K562 (cell line): ENCODE results near the gene DPH6. TPM values are rescaled to one million over a fixed set of nuclear protein-coding genes. Genes with fewer than 3 reads are reported as not detected.
A peak's percentile ranks its signal among the peaks of the same experiment; 100 is the strongest.

Experiments used
- CBFA2T3 ChIP-seq: fragments of 450-650 bp; IDR thresholded peaks from 2 replicates; pipeline ENCODE4 v1.6.1; 2017
- CBX1 ChIP-seq: sonication (generic); IDR thresholded peaks from 2 replicates; pipeline ENCODE4 v1.6.1; 2016; ENCODE audit warnings: antibody characterized with exemption, low read depth, mild to moderate bottlenecking
- CC2D1A ChIP-seq: fragments of 450-650 bp; IDR thresholded peaks from 2 replicates; pipeline ENCODE4 v1.6.1; 2017; ENCODE audit warnings: mild to moderate bottlenecking
- DPF2 ChIP-seq: fragments of 450-650 bp; IDR thresholded peaks from 2 replicates; pipeline ENCODE4 v1.6.1; 2016
- HSF4 ChIP-seq: fragments of 250-450 bp; sonication (Bioruptor Pico); IDR thresholded peaks from 2 replicates; pipeline ENCODE4 v2.1.2; 2022; ENCODE audit warnings: mild to moderate bottlenecking, moderate library complexity, borderline replicate concordance
- MYC ChIP-seq, 2 experiments: fragments of 250-450 bp in 1 of 2; sonication (Bioruptor Pico) in 1 of 2; IDR thresholded peaks; 2 replicates each; pipeline versions ENCODE4 v1.5.1 to v1.6.1; 2012 to 2021; ENCODE audit warnings: low read depth in 2 of 2, borderline replicate concordance in 1 of 2, improper control_type of control experiment in 1 of 2, low read length in 1 of 2, mild to moderate bottlenecking in 1 of 2, moderate library complexity in 1 of 2
- SOX6 ChIP-seq: fragments of 450-650 bp; IDR thresholded peaks from 2 replicates; pipeline ENCODE4 v1.6.1; 2014; ENCODE audit warnings: mild to moderate bottlenecking
- TAF1 ChIP-seq: IDR thresholded peaks from 2 replicates; pipeline ENCODE4 v1.6.1; 2011; ENCODE audit warnings: mild to moderate bottlenecking, low read length, moderate library complexity; ENCODE audit not compliant: insufficient read depth, control insufficient read depth, severe bottlenecking; ENCODE audit errors: extremely low read depth
- ZBED1 ChIP-seq: IDR thresholded peaks from 2 replicates; pipeline ENCODE4 v1.6.1; 2014
- polyA plus RNA-seq, 8 experiments: library from polyadenylated mRNA; depleted of rRNA in 4 of 8; stranded (reverse) in 5 of 8; unstranded in 3 of 8; fragments of >200 nt; fragmentation: Nextera tagmentation in 2 of 8; fragmentation: Illumina TruSeq in 1 of 8; extraction: Ambion mirVana in 2 of 8; extraction: Trizol in 1 of 8; gene quantifications; 2 replicates each; pipeline versions ENCODE4 v1.2.1 to v1.2.3, GENCODE V29; 2011 to 2014; ENCODE audit warnings: inconsistent platforms in 1 of 8, missing spikeins in 1 of 8
- total RNA-seq, 7 experiments: library from RNA; depleted of rRNA in 6 of 7; stranded (reverse); fragments of >200 nt in 6 of 7; fragmentation: Illumina TruSeq in 2 of 7; extraction: Trizol in 2 of 7; gene quantifications; 2 replicates each; pipeline versions ENCODE4 v1.2.1 to v1.2.3, GENCODE V29; 2011 to 2021; ENCODE audit warnings: low replicate concordance in 1 of 7
- TF ChIP-seq, protein P1 (sequence below): sonication (generic); formaldehyde crosslinking; IDR thresholded peaks from 2 replicates; pipeline ENCODE4 v1.4.0; 2020; ENCODE audit warnings: mild to moderate bottlenecking, missing genetic modification reagents
- TF ChIP-seq, protein P2 (sequence below): fragments of 450-650 bp; IDR thresholded peaks from 2 replicates; pipeline ENCODE4 v1.6.1; 2017; ENCODE audit warnings: mild to moderate bottlenecking, moderate library complexity
- TF ChIP-seq, protein P3 (sequence below), 2 experiments: IDR thresholded peaks; 2 replicates each; pipeline ENCODE4 v1.6.1; 2012; ENCODE audit warnings: improper control_type of control experiment in 2 of 2, low read depth in 2 of 2, low read length in 2 of 2, borderline replicate concordance in 1 of 2
- TF ChIP-seq, protein P4 (sequence below): sonication (generic); formaldehyde crosslinking; IDR thresholded peaks from 2 replicates; pipeline ENCODE4 v1.8.0; 2022; ENCODE audit warnings: mild to moderate bottlenecking, missing genetic modification reagents
- TF ChIP-seq, protein P5 (sequence below): sonication (generic); formaldehyde crosslinking; IDR thresholded peaks from 2 replicates; pipeline ENCODE4 v1.8.0; 2022; ENCODE audit warnings: mild to moderate bottlenecking, missing genetic modification reagents
- TF ChIP-seq, protein P6 (sequence below), 2 experiments: fragments of 200-800 bp in 1 of 2; sonication (Bioruptor generic) in 1 of 2; sonication (generic) in 1 of 2; formaldehyde crosslinking in 1 of 2; IDR thresholded peaks in 1 of 2; conservative IDR thresholded peaks in 1 of 2; 2 replicates each; pipeline versions ENCODE4 v1.5.0 to v1.6.1; 2016 to 2020; ENCODE audit warnings: missing compliant biosample characterization in 1 of 2, missing genetic modification characterization in 1 of 2, missing genetic modification reagents in 1 of 2

Gene DPH6
- total and polyA plus RNA-seq, 9 of the 15 experiments (the other 6 are each of a cell fraction or from before 2014, with no cell fraction given), result 10.1 to 69.1 (median 18.8) TPM

DNA sequence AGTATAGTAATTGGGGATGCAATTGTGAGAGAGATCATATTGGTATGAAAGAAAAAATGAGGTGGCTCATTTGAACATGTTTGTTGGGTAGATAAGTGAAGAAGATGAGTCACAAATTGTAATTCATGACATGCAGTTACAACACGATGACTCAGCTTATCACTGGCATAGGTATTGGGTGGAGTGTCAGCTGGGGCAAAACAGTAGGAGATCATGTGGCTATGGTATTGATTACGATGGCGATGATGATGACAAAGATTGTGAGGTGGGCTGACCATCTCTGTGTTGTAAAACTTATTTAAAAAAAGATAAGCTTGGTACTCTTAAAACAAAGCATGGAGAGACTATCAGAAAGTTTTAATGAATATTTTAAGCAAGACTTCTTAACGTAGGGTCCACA, 11.6 kb upstream of the DPH6 start (continued):
- TF ChIP-seq TAF1 (no peak), MYC (IDR thresholded peaks at IDR 0.05; ENCODE audit: low read depth, low read length) (peak; percentile 38; the same call in 1 of the 2 replicates), MYC (CRISPR knock-in tag; IDR thresholded peaks at IDR 0.05; ENCODE audit: borderline replicate concordance, low read depth) (no peak), DPF2 (peak; percentile 100), HSF4 (CRISPR knock-in tag) (no peak), CBFA2T3 (peak; percentile 96), CC2D1A (peak; percentile 79; the same call in 1 of the 2 replicates), CBX1 (no peak), ZBED1 (no peak), SOX6 (peak; percentile 90)
- TF ChIP-seq, protein P1, sequence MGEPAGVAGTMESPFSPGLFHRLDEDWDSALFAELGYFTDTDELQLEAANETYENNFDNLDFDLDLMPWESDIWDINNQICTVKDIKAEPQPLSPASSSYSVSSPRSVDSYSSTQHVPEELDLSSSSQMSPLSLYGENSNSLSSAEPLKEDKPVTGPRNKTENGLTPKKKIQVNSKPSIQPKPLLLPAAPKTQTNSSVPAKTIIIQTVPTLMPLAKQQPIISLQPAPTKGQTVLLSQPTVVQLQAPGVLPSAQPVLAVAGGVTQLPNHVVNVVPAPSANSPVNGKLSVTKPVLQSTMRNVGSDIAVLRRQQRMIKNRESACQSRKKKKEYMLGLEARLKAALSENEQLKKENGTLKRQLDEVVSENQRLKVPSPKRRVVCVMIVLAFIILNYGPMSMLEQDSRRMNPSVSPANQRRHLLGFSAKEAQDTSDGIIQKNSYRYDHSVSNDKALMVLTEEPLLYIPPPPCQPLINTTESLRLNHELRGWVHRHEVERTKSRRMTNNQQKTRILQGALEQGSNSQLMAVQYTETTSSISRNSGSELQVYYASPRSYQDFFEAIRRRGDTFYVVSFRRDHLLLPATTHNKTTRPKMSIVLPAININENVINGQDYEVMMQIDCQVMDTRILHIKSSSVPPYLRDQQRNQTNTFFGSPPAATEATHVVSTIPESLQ (CRISPR knock-in tag), result no peak
- TF ChIP-seq, protein P2, sequence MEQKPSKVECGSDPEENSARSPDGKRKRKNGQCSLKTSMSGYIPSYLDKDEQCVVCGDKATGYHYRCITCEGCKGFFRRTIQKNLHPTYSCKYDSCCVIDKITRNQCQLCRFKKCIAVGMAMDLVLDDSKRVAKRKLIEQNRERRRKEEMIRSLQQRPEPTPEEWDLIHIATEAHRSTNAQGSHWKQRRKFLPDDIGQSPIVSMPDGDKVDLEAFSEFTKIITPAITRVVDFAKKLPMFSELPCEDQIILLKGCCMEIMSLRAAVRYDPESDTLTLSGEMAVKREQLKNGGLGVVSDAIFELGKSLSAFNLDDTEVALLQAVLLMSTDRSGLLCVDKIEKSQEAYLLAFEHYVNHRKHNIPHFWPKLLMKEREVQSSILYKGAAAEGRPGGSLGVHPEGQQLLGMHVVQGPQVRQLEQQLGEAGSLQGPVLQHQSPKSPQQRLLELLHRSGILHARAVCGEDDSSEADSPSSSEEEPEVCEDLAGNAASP, result no peak
- TF ChIP-seq, protein P3, sequence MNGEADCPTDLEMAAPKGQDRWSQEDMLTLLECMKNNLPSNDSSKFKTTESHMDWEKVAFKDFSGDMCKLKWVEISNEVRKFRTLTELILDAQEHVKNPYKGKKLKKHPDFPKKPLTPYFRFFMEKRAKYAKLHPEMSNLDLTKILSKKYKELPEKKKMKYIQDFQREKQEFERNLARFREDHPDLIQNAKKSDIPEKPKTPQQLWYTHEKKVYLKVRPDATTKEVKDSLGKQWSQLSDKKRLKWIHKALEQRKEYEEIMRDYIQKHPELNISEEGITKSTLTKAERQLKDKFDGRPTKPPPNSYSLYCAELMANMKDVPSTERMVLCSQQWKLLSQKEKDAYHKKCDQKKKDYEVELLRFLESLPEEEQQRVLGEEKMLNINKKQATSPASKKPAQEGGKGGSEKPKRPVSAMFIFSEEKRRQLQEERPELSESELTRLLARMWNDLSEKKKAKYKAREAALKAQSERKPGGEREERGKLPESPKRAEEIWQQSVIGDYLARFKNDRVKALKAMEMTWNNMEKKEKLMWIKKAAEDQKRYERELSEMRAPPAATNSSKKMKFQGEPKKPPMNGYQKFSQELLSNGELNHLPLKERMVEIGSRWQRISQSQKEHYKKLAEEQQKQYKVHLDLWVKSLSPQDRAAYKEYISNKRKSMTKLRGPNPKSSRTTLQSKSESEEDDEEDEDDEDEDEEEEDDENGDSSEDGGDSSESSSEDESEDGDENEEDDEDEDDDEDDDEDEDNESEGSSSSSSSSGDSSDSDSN (IDR thresholded peaks at IDR 0.05; ENCODE audit: borderline replicate concordance in 1 of 2, low read depth in 2 of 2, low read length in 2 of 2), result no peak
- TF ChIP-seq, protein P4, sequence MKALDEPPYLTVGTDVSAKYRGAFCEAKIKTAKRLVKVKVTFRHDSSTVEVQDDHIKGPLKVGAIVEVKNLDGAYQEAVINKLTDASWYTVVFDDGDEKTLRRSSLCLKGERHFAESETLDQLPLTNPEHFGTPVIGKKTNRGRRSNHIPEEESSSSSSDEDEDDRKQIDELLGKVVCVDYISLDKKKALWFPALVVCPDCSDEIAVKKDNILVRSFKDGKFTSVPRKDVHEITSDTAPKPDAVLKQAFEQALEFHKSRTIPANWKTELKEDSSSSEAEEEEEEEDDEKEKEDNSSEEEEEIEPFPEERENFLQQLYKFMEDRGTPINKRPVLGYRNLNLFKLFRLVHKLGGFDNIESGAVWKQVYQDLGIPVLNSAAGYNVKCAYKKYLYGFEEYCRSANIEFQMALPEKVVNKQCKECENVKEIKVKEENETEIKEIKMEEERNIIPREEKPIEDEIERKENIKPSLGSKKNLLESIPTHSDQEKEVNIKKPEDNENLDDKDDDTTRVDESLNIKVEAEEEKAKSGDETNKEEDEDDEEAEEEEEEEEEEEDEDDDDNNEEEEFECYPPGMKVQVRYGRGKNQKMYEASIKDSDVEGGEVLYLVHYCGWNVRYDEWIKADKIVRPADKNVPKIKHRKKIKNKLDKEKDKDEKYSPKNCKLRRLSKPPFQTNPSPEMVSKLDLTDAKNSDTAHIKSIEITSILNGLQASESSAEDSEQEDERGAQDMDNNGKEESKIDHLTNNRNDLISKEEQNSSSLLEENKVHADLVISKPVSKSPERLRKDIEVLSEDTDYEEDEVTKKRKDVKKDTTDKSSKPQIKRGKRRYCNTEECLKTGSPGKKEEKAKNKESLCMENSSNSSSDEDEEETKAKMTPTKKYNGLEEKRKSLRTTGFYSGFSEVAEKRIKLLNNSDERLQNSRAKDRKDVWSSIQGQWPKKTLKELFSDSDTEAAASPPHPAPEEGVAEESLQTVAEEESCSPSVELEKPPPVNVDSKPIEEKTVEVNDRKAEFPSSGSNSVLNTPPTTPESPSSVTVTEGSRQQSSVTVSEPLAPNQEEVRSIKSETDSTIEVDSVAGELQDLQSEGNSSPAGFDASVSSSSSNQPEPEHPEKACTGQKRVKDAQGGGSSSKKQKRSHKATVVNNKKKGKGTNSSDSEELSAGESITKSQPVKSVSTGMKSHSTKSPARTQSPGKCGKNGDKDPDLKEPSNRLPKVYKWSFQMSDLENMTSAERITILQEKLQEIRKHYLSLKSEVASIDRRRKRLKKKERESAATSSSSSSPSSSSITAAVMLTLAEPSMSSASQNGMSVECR (CRISPR knock-in tag), result no peak
- TF ChIP-seq, protein P5, sequence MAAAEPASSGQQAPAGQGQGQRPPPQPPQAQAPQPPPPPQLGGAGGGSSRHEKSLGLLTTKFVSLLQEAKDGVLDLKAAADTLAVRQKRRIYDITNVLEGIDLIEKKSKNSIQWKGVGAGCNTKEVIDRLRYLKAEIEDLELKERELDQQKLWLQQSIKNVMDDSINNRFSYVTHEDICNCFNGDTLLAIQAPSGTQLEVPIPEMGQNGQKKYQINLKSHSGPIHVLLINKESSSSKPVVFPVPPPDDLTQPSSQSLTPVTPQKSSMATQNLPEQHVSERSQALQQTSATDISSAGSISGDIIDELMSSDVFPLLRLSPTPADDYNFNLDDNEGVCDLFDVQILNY (CRISPR knock-in tag), result no peak
- TF ChIP-seq, protein P6, sequence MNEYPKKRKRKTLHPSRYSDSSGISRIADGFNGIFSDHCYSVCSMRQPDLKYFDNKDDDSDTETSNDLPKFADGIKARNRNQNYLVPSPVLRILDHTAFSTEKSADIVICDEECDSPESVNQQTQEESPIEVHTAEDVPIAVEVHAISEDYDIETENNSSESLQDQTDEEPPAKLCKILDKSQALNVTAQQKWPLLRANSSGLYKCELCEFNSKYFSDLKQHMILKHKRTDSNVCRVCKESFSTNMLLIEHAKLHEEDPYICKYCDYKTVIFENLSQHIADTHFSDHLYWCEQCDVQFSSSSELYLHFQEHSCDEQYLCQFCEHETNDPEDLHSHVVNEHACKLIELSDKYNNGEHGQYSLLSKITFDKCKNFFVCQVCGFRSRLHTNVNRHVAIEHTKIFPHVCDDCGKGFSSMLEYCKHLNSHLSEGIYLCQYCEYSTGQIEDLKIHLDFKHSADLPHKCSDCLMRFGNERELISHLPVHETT (CRISPR knock-in tag; conservative IDR thresholded peaks at IDR 0.05 in 1 of 2, IDR thresholded peaks at IDR 0.05 in 1 of 2), result peak in 1 of 2 experiments; percentile 68; a peak in 2 of 4 replicates
